Stimulated activated CD4-positive, alpha-beta T cell treated with anti-CD3 and anti-CD28 coated beads, Interleukin-12 subunit alpha, Interleukin-12 subunit beta, amount 100 ng/mL, for 4 hours (primary cell): Measurements from ENCODE around the gene FYN.

Experiments
- DNase-seq: peaks from one replicate; pipeline ENCODE4 v3.0.0-alpha.2; 2020

Gene FYN

GRCh38 chr6:111880181-111880888, 7.1 kb upstream of the FYN start:
- no peak for DNase-seq

GRCh38 chr6:111875741-111876140, 2.5 kb upstream of the FYN start:
- DNase-seq, result no peak

- DNase-seq, result peak; percentile 59
Measured at GRCh38 chr6:111874025-111874415, 768 bp upstream of the FYN start.

GRCh38 chr6:111872401-111873177, 663 bp downstream of the FYN start:
- DNase-seq, result peak; percentile 62

GRCh38 chr6:111871725-111872400, 1.4 kb downstream of the FYN start:
- no peak for DNase-seq

- no peak for DNase-seq
Measured at GRCh38 chr6:111871207-111871606, 2.0 kb downstream of the FYN start.

GRCh38 chr6:111870742-111871064, 2.5 kb downstream of the FYN start:
- DNase-seq, result no peak

- no peak for DNase-seq
Measured at GRCh38 chr6:111870051-111870741, 3.1 kb downstream of the FYN start.

GRCh38 chr6:111866857-111867256, 6.4 kb downstream of the FYN start:
- no peak for DNase-seq

GRCh38 chr6:111865909-111866546, 7.2 kb downstream of the FYN start:
- DNase-seq, result no peak

- no peak for DNase-seq
Measured at GRCh38 chr6:111865049-111865585, 8.1 kb downstream of the FYN start.

- DNase-seq, result no peak
Measured at GRCh38 chr6:111864138-111865048, 8.9 kb downstream of the FYN start.

- no peak for DNase-seq
Measured at GRCh38 chr6:111862741-111863140, 10.5 kb downstream of the FYN start.

- DNase-seq, result no peak
Measured at GRCh38 chr6:111862314-111862713, 10.9 kb downstream of the FYN start.

- DNase-seq, result no peak
Measured at GRCh38 chr6:111861431-111861885, 11.8 kb downstream of the FYN start.

- DNase-seq, result no peak
Measured at GRCh38 chr6:111858347-111858746, 14.9 kb downstream of the FYN start.

- DNase-seq, result no peak
Measured at GRCh38 chr6:111857674-111858337, 15.4 kb downstream of the FYN start.

GRCh38 chr6:111855753-111856152, 17.5 kb downstream of the FYN start:
- no peak for DNase-seq

- DNase-seq, result no peak
Measured at GRCh38 chr6:111854683-111855082, 18.6 kb downstream of the FYN start.

GRCh38 chr6:111852725-111853124, 20.5 kb downstream of the FYN start:
- DNase-seq, result no peak
